ENCODE results near the gene SLC38A8.

Gene SLC38A8

DNA sequence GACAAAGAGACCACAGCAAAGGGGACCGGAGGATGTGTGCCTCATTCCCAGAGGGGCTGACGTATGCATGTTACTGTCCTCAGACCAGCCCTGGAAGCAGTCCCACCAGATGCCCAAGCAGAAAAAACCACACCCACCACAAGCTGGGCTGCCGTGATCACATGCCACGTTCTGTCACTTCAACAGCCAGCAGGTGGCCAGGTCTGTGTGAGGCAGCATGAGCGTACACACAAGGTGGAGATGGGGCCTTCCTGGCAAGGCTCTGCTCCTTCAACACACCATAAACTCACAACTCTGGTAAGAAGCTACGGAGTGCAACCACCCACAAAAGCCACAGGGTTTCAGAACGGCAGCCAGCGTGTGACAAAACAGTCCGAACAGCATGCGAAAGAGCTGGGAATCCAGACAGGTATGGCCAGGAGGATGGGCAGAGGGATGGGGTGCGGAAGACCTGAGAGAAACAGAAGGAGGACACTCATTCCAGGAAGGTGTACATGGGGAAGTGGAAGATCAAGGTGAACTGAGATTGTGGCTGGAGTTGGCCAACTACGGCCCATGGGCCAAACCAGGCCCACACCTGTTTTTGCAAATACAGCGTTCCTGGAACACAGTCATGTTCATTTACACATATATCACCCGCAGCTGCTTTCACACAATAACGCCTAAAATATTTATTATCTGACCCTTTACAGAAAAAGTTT is 46.2 kb upstream of the SLC38A8 start:
- TF ChIP-seq TEAD4 (IDR thresholded peaks at IDR 0.05) (no peak), YY1 (IDR thresholded peaks at IDR 0.05; ENCODE audit: low read depth) (no peak), CEBPB (IDR thresholded peaks at IDR 0.05) (no peak), EP300 (IDR thresholded peaks at IDR 0.05; ENCODE audit: borderline replicate concordance) (no peak), USF1 (IDR thresholded peaks at IDR 0.05) (no peak), FOXM1 (IDR thresholded peaks at IDR 0.05; ENCODE audit: borderline replicate concordance, low read depth) (no peak), TCF12 (IDR thresholded peaks at IDR 0.05; ENCODE audit: low read depth) (no peak), EGR1 (IDR thresholded peaks at IDR 0.05) (no peak), ZBTB7A (IDR thresholded peaks at IDR 0.05; ENCODE audit: low read depth) (no peak), NFIC (IDR thresholded peaks at IDR 0.05) (no peak), RAD21 (IDR thresholded peaks at IDR 0.05; ENCODE audit: low read depth) (no peak), CREB1 (IDR thresholded peaks at IDR 0.05; ENCODE audit: low read depth) (no peak)
- TF ChIP-seq, protein P1, sequence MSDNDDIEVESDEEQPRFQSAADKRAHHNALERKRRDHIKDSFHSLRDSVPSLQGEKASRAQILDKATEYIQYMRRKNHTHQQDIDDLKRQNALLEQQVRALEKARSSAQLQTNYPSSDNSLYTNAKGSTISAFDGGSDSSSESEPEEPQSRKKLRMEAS (IDR thresholded peaks at IDR 0.05), result no peak
- TF ChIP-seq, protein P2, sequence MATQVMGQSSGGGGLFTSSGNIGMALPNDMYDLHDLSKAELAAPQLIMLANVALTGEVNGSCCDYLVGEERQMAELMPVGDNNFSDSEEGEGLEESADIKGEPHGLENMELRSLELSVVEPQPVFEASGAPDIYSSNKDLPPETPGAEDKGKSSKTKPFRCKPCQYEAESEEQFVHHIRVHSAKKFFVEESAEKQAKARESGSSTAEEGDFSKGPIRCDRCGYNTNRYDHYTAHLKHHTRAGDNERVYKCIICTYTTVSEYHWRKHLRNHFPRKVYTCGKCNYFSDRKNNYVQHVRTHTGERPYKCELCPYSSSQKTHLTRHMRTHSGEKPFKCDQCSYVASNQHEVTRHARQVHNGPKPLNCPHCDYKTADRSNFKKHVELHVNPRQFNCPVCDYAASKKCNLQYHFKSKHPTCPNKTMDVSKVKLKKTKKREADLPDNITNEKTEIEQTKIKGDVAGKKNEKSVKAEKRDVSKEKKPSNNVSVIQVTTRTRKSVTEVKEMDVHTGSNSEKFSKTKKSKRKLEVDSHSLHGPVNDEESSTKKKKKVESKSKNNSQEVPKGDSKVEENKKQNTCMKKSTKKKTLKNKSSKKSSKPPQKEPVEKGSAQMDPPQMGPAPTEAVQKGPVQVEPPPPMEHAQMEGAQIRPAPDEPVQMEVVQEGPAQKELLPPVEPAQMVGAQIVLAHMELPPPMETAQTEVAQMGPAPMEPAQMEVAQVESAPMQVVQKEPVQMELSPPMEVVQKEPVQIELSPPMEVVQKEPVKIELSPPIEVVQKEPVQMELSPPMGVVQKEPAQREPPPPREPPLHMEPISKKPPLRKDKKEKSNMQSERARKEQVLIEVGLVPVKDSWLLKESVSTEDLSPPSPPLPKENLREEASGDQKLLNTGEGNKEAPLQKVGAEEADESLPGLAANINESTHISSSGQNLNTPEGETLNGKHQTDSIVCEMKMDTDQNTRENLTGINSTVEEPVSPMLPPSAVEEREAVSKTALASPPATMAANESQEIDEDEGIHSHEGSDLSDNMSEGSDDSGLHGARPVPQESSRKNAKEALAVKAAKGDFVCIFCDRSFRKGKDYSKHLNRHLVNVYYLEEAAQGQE (IDR thresholded peaks at IDR 0.05; ENCODE audit: low read depth), result no peak

GRCh38 chr16:84087466-84088151 is 45.0 kb upstream of the SLC38A8 start:
- TF ChIP-seq RAD21 (IDR thresholded peaks at IDR 0.05; ENCODE audit: low read depth), result no peak
- no peak for TF ChIP-seq ZBTB7A (IDR thresholded peaks at IDR 0.05; ENCODE audit: low read depth)
- no peak for TF ChIP-seq CEBPB (IDR thresholded peaks at IDR 0.05)
- TF ChIP-seq EGR1 (IDR thresholded peaks at IDR 0.05), result no peak

- TF ChIP-seq EGR1 (IDR thresholded peaks at IDR 0.05) (no peak), TEAD4 (IDR thresholded peaks at IDR 0.05) (no peak), YY1 (IDR thresholded peaks at IDR 0.05; ENCODE audit: low read depth) (no peak), CREB1 (IDR thresholded peaks at IDR 0.05; ENCODE audit: low read depth) (no peak), ZBTB7A (IDR thresholded peaks at IDR 0.05; ENCODE audit: low read depth) (no peak), TCF12 (IDR thresholded peaks at IDR 0.05; ENCODE audit: low read depth) (no peak), TAF1 (IDR thresholded peaks at IDR 0.05; ENCODE audit: low read depth) (no peak), USF1 (IDR thresholded peaks at IDR 0.05) (no peak)
- TF ChIP-seq, protein P1 (IDR thresholded peaks at IDR 0.05), result no peak
Measured at GRCh38 chr16:84087001-84087400, 44.4 kb upstream of the SLC38A8 start.

DNA sequence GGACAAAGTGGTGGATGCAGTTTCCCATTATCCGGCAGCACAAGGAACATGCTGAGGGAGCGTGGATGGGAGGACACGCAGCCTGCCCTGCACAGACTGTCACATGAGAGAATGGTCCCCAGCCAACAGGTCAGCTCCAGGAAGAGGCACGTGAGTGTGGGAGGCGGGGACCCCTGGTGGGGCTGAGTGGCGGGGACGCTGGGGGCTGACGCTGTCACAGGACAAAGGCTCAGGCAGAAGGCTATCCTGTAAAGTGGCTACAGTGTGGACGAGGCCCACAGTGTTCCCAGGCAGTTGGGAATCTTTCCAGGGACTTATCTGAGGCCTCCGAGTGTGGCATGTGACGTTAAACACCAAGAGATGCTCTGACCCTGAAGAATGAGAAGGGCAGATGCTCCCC is 43.7 kb upstream of the SLC38A8 start:
- no peak for TF ChIP-seq TEAD4 (IDR thresholded peaks at IDR 0.05)
- no peak for TF ChIP-seq RAD21 (IDR thresholded peaks at IDR 0.05; ENCODE audit: low read depth)
- TF ChIP-seq USF1 (IDR thresholded peaks at IDR 0.05), result no peak
- no peak for TF ChIP-seq ZBTB7A (IDR thresholded peaks at IDR 0.05; ENCODE audit: low read depth)
- no peak for TF ChIP-seq CREB1 (IDR thresholded peaks at IDR 0.05; ENCODE audit: low read depth)
- no peak for TF ChIP-seq YY1 (IDR thresholded peaks at IDR 0.05; ENCODE audit: low read depth)
- no peak for TF ChIP-seq TAF1 (IDR thresholded peaks at IDR 0.05; ENCODE audit: low read depth)
- TF ChIP-seq EP300 (IDR thresholded peaks at IDR 0.05; ENCODE audit: borderline replicate concordance), result no peak
- TF ChIP-seq CEBPB (IDR thresholded peaks at IDR 0.05), result no peak

GRCh38 chr16:84085773-84086172 is 43.2 kb upstream of the SLC38A8 start:
- TF ChIP-seq USF1 (IDR thresholded peaks at IDR 0.05), result no peak
- no peak for TF ChIP-seq YY1 (IDR thresholded peaks at IDR 0.05; ENCODE audit: low read depth)
- TF ChIP-seq, protein P1 (IDR thresholded peaks at IDR 0.05), result no peak
- TF ChIP-seq RAD21 (IDR thresholded peaks at IDR 0.05; ENCODE audit: low read depth), result no peak
- TF ChIP-seq EP300 (IDR thresholded peaks at IDR 0.05; ENCODE audit: borderline replicate concordance), result no peak
- TF ChIP-seq TCF12 (IDR thresholded peaks at IDR 0.05; ENCODE audit: low read depth), result no peak
- no peak for TF ChIP-seq CEBPB (IDR thresholded peaks at IDR 0.05)
- TF ChIP-seq FOXM1 (IDR thresholded peaks at IDR 0.05; ENCODE audit: borderline replicate concordance, low read depth), result no peak
- no peak for TF ChIP-seq ZBTB7A (IDR thresholded peaks at IDR 0.05; ENCODE audit: low read depth)
- TF ChIP-seq, protein P2 (IDR thresholded peaks at IDR 0.05; ENCODE audit: low read depth), result no peak
- TF ChIP-seq CREB1 (IDR thresholded peaks at IDR 0.05; ENCODE audit: low read depth), result no peak
- TF ChIP-seq TAF1 (IDR thresholded peaks at IDR 0.05; ENCODE audit: low read depth), result no peak
- TF ChIP-seq NFIC (IDR thresholded peaks at IDR 0.05), result no peak
- TF ChIP-seq TEAD4 (IDR thresholded peaks at IDR 0.05), result no peak
